ENCODE results near the gene PSMD8.

Gene PSMD8

DNA sequence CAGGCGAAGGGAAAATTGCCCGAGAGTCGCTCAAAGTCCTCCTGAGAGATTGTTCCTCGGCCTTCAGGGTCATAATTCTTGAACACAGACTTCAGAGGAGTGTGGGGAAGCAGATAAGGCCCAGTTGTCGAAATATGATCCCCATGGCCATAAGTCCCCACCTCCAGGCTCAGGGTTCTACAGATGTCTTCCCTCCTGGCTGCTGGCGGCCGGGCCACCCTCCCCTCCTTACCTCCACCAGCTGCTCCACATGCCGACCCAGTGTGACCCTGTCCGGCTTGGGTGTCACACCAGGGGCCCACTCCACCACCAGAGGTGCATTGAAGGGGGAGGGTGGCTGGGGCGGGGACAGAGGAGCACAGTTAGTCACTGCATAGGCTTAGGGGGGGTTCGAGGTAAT, 38.6 kb downstream of the PSMD8 start:
- DNase-seq: no peak

DNA sequence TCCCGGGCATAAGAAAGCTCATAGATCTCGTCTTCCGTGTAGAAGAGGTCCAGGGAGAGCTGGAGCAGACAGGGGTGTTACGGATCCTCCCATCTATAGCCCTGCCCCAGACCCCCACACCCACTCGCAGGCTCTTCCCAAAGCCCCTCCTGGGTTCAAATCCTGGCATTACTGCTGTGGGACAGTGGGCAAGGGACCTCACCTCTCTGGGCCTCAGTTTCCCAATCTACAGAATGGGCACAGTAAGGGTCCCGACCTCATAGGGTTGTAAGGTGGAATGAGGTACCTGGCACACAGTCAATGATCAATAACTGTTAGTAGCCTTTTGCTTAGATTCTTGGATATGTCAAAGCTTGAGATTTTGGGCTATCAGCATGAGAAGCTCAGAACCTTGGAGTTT, 39.0 kb downstream of the PSMD8 start:
- DNase-seq: no peak

DNA sequence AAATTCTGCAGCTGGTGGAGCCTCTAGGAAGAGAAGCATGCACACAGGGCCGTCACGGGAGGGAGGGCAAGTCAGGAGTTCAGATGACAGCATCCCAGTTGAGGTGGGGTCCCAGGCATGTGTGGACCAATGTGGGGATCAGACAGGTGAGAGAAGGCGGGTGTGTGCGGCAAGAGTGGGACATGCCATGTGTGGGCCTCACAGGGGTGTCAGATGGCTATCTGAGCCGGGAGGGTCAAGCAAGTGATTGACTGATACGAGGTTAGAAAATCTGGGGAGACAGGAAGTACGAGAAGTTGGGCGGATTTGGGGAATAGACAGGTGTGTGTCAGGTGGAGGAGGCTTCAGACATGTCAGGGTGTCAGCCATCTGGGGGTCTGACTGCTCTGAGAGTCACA, 42.8 kb downstream of the PSMD8 start:
- no peak for DNase-seq

DNA sequence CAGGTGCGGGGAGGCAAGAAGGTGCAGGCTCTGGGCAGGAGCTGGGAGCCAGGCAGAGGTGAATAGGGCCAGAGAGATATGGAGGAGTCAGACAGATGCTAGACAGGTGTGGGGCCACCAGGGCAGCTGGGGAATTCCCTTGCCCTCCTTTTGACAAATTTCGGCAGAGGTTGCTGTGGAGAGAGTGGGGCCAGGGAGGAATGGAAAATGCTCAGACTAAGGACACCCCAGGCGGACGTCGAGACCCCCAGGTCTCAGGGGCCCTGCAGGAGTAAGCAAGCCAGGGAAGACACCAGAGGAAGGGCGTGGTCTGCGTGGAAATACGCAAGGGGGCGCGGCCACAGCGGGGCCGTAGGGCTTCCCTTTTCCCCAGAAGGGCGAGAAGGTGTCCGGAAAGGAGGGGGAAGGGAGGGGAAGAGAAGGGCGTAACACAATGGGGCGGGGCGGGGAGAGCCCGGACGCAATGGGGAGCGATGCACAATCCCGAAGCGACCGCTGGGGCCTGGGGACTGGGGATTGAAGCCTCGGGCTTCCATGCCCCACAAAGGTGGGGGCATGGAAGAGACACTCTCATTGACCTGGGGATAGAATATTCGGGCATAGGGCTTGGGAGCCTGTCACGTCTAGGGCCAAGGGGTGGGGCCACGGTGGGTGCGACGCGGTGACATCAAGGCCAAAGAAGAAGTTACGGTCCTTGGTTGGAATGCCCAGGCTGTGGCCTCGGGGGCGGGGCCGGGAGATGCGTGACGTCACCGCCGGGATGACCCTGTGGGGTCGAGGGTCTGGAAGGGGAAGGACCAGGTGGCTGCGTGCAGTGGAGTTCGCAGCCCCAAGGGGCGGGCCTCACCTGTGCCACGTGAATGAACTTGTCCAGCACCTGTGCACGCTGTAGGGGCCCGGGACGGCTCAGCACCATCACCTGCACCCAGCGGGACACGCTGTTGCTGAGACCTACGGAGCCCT, 43.5 kb downstream of the PSMD8 start:
- peak; percentile 64 to 75 for DNase-seq

DNA sequence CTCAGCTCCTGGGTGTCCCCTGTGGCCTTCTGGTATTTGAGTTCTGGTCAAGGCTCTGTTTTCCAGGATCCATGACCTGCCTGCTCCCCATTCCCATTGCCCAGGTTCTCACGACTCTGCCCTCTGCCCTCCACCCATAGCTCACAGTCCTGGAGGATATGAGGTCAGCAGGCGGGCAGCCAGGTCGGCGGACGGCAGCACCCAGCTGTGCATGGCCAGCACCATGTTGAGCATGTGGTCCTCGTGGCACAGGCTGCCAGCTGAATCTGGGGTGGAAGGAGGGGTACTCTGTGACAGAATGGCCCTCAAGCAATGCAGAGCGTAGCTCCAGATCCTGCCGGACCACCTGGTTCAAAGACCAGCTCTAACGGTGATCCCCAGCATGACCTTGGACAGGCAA, 46.6 kb downstream of the PSMD8 start:
- no peak for DNase-seq

DNA sequence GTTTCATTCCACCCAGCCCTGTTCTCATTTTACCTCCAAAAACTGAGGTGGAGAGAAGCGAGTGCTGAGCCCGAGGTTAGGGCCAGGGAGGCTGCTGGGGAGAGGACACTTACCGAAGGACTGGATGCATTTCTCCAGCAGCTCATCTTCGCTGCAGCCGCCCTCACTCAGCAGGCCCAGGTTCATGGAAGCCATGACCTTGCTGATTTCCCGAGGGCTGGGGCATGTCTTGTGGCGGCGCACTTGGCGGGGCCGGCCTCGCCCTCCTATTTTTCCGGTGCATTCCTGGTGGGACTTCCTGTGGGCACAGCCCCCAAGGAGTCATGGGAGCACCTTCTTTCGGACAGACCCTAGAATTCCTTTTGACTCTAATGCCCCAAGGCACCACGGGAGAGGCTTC, 47.5 kb downstream of the PSMD8 start:
- no peak for DNase-seq

DNA sequence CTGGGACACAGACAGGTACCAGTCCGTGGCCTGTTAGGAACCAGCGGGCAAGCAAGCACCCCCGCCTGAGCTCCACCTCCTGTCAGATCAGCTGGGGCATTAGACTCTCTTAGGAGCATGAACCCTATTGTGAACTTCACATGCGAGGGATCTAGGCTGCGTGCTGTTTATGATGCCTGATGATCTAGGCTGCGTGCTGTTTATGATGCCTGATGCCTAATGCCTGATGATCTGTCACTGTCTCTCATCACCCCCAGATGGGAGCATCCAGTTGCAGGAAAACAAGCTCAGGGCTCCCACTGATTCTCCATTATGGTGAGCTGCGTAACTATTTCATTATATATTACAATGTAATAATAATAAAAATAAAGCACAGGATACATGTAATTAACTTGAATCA, 48.1 kb downstream of the PSMD8 start:
- DNase-seq: no peak

DNA sequence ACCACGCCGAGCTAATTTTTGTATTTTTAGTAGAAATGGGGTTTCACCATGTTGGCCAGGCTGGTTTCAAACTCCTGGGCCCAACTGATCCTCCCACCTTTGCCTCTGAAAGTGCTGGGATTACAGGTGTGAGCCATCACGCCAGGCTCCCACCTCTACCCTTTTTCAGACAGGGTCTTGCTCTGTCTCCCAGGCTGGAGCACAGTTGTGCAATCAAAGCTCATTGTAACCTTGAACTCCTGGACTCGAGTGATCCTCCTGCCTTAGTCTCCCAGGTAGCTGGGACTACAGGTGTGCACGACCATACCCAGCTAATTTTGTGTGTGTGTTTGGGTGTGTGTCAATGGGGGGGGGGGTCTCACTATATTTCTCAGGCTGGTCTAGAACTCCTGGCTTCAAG, 49.9 kb downstream of the PSMD8 start:
- no peak for DNase-seq

DNA sequence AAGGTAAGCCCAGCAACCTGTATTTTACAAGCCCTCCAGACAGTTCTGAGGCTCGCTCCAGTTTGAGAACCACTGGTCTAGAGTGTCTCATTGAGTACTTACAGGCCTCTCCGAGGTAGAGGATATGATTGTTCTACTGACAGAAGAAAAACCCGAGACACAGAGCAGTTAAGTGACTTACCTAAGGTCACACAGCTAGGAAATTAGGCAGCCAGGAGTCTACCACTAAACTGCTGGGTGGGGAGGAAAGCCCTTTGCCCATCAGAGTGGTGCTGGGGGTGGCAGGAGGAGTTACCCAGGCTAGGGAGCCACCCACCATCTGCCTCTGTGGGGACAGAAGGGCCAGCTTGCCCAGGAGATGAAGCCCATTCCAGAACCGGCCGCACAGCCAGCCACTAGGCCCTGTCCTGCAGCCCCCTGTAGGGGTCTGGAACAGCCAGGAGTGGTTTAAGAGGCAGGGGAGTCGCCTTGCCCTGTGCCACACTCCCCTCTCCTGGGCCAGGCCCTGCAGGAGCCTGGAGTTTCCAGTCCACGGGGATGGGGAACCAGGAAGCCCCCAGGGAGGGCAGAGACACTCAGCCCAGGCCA, 50.9 kb downstream of the PSMD8 start:
- DNase-seq: no peak

DNA sequence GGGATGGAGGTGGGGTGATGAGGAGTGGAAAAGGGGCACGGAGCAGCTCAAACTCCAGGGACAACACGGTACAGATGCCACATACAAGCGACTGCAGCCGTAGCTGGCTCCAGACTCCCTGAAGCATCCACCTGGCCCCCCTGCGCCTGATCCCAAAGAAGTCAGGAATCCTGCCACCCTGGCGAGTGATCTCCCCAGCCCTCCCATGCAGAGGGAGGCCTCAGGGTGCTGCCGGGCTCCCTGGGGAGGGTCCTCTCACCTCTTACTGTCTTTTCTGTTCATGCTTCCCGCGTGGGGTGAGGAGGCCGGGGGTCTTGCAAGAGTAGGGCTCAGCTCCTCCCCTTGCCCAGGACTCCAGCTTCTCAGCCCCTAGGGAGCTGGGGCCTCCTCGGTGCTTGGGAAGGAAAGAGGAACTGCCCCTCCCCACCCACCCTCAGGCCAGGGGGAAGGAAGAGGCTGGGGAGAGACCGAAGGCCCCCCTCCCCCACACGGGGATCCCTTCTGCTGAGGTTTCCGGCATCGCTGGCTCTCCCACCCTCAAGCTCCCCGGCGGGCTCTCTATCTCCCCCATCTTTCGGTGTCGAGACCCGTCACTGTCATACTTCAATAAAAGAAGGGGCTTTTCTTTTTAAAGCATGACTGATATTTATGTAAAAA, 51.6 kb downstream of the PSMD8 start, which contains the start of gene RASGRP4:
TSS of gene RASGRP4 (minus strand) at position 410 of the 657 bp plus-strand sequence. CDS start at position 282, 128 bp downstream.
- DNase-seq: peak; percentile 62 to 65

DNA sequence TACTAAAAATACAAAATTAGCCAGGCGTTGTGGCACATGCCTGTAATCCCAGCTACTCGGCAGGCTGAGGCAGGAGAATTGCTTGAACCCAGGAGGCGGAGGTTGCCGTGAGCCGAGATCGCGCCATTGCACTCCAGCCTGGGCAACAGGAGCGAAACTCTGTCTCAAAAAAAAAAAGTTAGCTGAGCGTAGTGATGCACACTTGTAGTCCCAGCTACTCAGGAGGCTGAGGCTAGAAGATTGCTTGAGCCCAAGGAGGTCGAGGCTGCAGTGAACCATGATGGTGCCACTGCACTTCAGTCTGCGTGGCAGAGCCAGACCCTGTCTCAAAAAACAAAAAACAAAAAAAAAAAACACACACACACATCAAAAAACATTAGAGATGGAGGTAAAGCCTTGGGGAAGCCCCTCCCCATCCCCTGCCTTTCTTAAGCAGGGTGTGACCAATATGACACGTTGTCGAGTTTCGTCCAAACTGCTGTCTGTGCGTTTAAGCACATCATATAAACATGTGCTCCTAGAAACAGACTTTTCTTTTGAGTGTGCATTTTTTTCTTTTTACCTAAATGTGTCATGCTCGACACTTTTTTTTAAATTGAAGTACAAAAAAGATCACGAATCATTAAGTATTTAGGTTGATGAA, 52.8 kb downstream of the PSMD8 start:
- peak; percentile 60 to 65 for DNase-seq

DNA sequence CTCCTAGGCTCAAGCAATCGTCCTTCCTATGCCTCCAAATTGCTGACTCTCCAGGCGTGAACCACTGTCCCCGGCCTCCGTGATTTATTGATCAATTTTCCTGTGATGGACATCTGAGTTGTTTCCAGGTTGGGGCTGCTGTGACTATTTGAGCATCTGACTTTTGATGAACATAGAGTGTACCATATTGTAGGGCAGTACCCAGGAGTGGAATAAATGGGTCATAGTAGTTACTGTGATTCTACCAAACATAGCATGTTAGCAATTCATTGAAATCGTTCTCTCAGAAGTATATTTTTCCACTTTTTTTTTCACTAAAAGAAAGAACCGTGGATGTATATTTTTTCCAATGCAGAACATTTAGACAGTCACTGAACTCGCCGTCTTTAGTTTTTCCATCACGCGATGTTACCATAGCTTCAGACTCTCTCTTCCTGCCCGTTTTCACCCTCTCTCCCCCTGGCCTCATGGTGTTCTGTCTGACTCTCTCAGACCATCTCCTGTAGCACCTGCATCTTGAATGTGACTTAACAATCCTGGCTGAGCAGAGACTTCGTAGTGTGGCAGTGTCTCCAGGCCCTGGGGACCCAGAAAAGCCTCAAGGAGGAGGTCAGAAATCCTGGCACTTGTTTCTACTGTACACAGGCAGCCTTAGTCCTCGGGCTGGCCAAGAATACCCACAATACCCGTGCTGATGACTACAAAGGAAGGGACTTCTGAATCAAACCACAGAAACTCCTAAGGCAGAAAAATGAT, 54.9 kb downstream of the PSMD8 start:
- peak; percentile 43 to 47 for DNase-seq

DNA sequence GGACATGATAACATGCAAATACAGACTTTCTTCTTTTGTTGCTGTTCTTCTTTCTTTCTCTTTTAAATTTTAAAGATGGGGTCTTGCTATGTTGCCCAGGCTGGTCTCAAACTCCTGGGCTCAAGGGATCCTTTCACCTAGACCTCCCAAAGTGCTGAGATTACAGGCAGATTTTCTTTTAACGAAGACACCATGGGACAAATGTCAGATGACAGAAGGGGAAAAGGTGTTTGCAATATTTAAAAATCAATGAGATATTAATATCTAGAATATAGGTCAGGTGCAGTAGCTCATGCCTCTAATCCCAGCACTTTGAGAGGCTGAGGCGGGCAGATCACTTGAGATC, 55.4 kb downstream of the PSMD8 start:
- DNase-seq: no peak

DNA sequence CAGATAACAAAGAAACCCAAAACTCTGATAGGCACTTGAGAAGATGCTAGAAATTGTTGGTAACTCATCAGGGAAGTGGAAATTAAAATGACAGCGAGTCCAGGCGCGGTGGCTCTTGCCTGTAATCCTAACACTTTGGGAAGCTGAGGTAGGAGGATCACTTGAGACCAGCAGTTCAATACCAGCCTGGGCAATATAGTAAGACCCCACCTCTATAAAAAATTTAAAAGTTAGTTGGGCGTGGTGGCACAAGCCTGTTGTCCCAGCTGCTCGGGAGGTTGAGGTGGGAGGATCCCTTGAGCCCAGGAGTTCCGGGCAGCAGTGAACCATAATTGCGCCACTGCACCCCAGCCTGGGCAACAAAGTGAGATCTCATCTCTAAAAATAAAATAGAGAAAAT, 56.6 kb downstream of the PSMD8 start:
- no peak for DNase-seq

DNA sequence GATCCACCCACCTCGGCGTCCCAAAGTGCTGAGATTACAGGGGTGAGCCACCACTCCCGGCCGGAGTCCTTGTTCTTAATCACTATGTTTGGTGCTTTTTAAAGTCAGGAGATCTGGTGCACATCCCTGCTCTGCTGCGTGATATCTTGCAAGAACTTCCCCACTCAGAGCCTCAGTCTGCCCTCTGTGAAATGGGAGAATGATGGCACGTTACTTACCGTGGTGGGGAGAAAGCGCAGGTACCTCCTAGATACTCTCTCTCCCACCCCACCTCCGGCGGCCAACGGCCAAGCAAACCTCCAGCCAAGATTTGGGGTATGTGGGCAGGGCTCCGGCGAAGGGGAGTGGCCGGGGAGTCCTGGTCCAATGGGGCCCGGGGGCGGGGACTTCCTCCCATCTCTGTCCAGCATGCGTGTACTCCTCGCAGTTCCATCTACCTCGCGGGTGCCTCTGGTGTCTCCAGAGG, 58.9 kb downstream of the PSMD8 start, which contains the start of gene RYR1:
TSS of gene RYR1 (plus strand) at position 424 of the 466 bp plus-strand sequence. CDS start 139 bp downstream, outside the sequence.
- DNase-seq: peak; percentile 69 to 79

All from stimulated activated CD4-positive, alpha-beta T cell treated with anti-CD3 and anti-CD28 coated beads, Interleukin-2, amount 100 ng/mL, for 24 hours (primary cell).